Stimulated activated CD4-positive, alpha-beta T cell treated with anti-CD3 and anti-CD28 coated beads, Interleukin-4, amount 100 ng/mL, for 24 hours (primary cell): ENCODE measurements around the gene CMTM1.

Source experiments
- DNase-seq: peaks from one replicate; pipeline ENCODE4 v3.0.0-alpha.2; 2020

The CMTM1 gene

DNA sequence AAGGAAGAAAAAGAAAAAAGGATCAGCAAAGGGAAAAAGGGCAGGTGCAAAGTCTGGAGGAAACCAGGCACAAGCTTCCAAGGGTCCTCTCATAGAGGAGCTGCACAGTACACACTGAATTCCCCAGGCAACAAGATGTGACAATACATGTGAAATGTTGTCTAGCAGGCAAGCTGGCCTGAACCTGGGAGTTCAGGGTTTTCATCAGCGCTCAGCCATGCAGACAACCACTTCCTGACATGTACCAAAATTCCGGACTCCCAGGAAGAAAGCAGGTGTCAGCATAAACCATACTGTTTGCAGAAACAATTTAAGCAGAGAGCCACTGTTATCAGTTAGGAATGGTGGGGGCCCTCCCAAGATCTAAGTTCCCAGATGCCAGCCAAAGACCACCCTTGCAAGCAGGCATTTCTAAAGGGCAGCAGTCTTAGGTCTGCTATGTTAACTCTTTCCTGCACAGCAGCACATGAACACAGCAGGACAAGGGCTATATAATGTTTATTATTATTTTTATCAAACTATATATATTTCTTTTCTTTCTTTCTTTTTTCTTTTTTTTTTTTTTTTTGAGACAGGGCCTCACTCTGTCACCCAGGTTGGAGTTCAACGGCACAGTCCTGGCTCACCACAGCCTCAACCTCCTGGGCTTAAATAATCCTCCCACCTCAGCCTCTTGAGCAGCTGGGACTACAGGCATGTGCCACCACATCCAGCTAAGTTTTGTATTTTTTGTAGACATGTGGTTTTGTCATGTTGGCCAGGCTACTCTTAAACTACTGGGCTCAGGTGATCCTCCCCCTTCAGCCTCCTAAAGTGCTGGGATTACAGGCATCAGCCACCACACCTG is 26.4 kb upstream of the CMTM1 start:
- no peak for DNase-seq

DNA sequence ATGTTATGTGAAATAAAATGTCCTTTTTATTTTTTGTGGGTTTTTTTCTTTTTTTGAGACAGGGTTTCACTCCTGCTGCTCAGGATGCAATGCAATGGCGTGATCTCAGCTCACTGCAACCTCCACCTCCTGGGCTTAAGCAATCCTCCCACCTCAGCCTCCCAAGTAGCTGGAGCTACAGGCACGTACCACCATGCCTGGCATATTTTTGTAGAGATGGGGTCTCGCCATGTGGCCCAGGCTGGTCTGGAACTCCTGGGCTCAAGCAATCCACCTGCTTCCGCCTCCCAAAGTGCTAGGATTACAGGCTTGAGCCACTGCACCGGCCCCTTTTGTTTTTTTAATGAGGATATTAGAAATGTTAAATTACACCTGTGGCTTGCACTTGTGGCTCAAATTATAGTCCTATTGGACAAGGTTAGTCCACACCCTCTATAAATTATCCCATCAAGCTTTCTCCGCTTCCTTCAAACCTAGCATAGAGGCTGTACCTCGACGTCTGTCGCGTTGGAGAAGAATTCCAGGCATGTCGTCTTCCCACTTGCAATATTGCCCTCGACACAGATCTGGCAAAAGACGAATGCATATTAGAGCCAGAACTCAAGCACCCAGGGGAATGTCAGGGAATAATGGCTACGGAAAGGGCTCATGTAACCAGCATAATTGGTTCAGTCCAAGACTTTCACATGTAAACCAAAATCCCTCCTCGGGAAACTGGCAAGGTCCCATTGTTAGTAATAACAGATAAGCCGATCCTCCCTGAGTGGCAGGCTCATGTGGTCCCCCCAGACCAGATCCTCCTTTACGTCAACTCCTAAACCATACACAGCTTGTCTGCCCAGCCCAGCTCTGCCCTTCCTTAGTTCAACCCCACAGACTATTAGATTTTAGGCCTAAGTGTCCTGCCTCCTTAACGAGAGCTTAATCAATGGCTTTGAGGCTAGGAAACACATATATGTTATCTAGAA is 24.6 kb upstream of the CMTM1 start:
- DNase-seq: no peak

DNA sequence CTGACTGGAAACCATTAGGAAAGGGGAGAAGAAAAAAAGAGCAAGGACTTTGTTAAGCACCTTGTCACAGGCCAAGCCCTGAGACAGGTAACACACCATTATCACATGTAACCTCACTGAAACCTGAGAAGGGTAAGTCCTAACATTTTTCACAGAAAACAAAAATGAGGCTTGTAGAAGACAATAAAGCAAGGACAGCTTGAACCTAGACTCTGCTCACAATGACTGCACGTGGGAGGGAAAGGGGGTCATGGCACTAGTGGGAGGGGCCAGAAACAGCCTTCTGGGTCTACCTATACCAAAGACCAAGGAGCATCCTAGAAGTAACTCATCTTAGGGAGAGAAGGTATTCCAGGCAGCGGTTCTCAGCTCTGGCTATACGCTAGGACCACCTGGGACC is 23.8 kb upstream of the CMTM1 start:
- no peak for DNase-seq

DNA sequence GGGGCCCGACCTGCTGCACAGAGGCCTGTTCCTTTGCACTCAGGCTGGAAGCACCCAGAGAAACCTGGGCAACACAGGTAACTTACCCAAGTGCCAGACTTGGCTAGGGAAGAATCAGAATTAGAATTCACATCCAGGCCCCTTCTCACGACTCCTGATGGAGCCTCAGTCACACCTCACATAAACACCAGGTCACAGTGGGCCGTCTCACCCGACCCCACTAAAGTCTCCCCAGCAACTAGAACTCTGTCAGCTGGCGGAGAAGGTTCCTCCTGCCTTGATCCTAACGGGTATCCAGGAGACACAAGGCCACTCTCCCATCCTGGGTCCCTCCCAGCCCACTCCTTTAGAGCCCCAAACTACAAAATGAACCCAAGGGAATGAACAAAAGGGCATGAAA is 22.7 kb upstream of the CMTM1 start:
- DNase-seq: no peak

DNA sequence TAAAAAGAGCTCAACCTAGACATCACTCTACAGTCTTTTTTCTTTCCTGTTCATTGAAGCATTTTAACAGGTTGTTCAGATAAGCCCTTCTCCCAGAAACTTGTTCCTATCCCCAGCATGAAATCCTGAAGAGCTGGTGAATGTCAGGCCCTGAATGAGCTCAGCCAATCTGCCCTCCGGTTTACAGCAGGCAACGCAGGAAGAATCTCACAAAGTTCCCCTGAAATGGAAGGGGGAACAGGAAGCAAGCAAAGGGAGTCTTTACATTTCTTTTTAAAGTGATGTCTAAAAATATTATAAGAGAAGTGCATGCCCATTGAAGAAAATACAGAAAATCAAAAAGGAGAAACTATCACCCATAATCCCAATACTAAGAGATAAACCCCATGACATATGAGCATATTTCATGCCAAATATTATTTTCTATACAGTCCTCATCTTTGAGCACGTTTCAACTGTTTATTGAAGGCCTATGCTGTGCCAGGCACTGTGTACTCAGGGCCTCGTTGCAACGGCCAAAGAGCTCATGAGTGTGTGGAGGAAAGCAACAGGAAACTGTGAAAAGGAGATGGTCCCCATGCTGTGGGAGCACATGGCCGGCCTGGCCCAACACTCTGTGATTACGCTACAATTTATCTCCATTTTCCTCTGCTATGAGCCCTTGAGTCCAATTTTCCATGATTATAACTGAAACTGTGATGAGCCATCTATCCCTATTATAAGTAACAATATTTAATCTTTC is 22.1 kb upstream of the CMTM1 start:
- DNase-seq: no peak

DNA sequence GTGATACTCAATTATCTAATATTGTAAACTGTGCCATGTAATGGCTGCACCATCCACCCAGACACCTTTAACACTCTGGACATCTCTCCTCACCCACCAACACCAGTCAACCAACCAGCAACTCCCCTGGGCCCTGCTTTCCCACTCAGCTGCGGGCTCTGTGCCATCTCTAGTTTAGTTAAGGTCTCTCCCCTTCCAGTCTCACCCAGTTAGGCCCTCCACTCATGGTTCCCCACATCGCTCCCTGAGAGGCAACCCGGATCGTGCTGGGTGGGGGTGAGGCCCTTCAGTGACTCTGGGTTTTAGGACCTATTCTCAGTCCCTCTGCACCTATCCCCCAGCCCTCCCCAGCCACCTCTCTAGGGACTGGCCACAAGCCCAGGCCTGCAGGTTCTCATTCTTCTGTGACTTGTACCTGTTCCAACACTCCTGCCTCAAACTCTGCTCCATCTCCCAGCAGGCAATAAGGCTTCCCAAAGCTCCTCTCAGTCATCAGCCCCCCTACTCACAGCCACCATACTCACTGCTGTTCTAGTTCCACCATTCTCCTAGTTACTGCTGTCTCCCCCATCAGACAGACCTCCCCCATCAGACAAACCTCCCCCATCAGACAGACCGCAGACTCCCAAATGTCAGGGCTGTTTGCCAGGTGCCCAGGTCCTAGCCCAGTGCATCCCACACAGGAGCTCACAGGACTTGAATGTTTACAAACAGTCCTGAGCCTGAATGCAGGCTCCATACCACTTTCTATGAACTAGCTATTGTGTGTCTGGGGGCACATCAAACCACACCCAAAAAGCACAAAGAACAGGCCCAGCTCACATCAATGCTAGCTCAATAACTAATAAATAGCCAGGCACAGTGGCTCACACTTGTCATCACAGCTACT is 18.9 kb upstream of the CMTM1 start:
- DNase-seq: no peak

DNA sequence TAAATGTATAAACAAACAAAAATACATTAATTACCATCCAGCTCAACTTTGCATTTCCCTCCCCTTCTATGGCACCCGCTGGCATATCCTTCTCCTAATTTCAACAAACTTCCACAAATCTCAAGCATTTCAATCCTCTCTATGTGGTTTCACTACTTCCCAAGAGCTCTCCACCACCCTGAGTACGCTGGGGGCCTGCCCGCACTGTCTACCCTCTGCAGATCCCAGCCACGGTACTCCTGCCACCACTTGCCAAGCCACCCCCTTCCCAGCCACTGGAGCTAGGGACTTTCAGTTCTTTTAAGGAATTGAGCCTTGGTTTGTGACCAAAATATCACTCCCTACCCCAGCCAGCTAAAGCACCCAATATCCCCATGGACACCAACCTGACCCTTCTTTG is 18.2 kb upstream of the CMTM1 start:
- no peak for DNase-seq

DNA sequence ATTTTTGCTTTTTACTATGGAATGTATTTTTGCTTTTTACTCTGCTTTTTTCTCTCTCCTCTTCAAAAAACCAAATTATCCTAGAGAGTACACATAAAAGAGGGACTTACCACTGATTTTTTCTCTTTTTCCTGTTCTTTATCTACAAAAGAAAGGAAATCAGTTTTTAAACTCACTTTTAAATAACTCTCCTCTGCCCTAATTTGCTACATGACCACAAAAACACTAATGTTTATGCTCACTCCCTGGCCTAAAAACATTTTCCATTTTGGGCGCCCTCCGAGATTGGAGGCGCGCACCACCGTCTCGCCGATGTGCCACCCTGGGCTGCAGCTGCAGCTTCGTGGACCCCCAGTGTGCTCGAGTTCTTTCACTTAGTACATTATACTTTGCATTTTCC is 17.4 kb upstream of the CMTM1 start:
- no peak for DNase-seq

DNA sequence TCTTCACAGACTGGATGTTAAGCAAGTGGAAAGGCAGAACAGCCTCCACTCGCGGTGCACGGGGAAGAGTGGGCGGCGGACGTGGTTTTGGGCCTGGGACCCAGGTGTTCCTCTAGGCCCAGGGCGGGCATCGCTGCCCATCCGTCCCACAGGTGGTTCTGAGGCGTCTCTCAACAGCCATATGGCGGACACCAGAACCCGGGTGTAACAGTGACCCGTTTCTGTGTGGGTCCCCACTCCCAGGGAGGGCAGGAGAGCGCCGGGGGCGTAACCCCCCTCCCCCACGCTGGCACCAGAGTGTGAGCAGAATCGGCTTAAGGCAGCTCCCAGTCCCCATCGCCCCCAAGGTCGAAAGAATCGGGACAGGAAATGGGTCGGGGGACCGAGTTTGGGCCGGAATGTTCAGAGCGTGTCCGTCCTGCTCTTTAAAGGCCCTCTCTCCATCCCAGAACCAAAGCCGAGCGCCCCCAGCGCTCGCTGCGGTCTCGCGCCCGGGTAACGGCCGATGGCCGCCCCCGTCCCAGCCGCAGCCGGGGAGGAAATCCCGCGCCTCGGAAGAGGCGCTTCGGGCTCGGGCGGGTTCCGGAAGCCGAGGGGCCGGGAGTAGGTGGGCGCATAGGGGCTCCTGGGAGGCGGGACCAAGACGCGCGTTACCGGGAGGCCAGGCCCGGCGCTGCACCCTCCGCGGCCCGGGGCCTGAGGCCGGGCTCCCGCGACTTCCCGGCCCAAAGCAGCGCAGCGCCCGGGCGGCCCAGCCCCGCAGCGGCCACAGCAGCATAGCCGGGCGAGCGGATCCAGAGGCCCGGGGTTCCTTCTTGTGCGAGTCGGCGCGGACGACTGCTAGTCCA is 16.7 kb upstream of the CMTM1 start, which contains the start of gene TK2:
Gene TK2 (minus strand): TSS at position 839 of the 848 bp plus-strand sequence. CDS start 61 bp downstream, at position 778.
- peak; percentile 68 for DNase-seq

DNA sequence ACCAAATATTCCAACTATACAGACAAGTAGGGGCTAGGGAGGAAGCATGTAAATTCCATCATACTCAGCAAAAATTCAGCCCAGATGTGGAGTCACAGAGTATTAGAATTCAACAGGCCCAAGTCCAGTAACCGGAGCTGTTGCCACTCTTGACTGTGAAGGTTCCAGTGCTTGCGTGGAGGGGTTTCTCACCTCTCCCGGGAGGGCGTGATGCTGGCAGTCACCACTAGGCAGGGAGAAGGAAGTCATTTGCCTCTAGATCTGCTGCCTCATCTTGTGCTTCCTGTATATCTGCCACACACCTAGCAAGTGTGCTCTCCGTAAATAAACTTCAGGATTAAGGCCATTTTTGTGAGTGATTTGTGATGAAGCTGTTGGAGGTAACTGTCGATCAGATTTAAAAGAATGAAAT is 14.9 kb upstream of the CMTM1 start:
- peak; percentile 60 for DNase-seq

DNA sequence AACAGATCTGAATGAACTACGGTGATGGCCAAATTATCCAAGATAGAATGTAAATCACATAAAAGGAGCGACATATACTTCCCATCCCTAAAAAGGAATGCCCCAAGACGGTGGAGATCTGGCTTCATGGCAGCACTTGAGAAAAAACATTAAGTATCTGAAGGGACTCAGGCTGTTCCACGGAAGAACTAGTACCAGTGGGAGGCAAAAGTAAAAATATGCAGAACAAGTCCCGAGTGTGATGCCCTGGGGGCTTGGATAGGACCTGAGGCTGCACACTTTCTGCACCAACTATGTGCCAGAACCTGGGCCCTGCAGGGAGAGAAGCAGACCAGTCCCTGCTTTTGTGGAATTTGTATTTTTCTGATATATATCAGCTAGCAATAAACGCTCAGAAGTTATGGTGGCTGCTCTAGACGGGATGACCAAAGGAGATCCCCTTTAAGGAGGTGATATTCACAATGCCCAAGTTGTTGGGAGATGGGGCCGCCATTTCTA is 14.4 kb upstream of the CMTM1 start:
- DNase-seq: no peak

DNA sequence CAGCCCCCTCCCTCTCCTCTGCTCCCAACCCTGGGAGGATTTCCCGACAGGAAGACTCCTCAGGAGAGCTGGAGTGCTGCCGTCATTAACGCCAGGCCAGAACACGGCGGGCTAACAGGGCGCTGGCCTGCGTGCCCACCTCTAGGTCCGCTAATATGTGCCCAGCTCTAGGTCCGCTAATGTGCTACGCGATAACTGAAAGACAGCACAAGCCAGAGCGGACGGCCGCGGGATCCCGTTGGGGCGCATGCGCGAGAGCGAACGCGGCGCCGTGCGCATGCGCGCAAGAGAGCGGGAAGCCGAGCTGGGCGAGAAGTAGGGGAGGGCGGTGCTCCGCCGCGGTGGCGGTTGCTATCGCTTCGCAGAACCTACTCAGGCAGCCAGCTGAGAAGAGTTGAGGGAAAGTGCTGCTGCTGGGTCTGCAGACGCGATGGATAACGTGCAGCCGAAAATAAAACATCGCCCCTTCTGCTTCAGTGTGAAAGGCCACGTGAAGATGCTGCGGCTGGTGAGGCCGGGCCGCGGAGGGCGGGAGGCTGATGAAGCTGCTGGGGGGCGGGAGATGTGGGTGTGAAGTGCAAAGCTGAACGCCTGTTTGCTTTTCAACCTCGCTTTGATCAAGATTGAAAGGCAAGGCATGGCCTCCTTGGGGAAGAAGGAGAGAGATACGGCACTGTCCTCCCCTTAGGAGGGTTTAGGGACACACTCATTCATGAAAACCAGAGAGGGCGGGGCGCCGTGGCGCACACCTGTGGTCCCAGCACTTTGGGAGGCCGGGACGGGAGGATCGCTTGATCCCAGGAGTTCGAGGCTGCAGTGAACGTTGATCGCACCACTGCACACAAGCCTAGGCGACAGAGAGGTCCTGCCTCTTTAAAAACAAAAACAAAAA is 13.7 kb upstream of the CMTM1 start, which contains the start of gene CKLF:
Gene CKLF (plus strand): TSS at position 291 of the 892 bp plus-strand sequence. CDS start 140 bp downstream, at position 431.
- DNase-seq: peak; percentile 89

DNA sequence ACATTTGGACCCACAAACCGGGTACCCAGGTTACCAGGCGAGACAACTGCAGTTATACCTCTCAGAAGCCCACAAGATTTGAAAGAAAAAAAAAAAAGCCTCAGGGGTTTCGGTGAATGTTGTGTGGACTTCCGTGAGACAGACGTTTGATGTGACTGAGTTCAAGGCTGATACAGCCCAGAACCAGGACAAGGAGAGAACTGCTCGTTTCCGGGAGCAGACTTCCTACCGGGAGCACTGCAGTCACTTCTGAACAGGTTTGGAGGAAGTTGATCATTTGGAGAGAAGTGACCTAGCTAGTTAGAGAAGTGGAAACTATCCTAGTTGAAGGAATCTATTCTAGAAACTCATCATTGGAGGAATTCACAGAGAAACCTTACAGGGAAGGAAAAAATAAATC is 13.0 kb upstream of the CMTM1 start:
- DNase-seq: no peak

DNA sequence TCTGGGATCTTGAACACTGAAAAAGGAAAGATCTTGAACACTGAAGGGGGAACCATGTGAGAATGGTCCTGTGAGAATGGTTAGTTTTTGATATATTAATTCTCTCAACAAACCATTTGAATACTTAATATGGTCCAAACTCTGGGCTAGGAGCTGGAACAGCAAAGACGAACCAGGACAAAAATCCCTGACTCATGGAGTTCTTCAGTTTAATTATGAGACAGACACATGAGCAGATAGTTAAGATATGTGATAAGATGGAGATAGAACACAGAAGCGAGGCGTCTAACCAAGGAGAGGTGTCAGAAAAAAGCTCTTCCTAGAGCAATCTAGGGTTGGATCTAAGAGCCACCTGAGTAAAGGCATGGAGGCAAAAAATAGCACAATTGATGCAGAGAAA is 12.2 kb upstream of the CMTM1 start:
- no peak for DNase-seq

DNA sequence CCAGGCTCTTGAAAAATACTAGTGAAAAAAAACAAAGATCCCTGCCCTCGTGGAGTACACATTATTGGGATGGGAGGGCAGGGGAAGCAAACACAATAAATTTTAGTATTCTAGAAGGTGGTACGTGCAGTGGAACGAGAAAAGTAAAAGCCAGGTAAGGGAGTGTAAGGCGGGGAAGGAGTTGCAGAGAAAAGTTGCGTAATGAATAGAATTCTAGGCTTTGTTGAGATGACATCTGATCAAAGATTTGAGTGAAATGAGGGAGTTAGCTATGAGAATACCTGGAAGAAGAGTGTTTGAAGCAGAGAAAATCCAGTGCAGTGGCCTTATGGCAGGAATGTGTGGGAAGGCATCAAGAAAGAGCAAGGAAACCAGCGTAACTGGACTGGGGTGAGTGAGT is 11.7 kb upstream of the CMTM1 start:
- DNase-seq: no peak

DNA sequence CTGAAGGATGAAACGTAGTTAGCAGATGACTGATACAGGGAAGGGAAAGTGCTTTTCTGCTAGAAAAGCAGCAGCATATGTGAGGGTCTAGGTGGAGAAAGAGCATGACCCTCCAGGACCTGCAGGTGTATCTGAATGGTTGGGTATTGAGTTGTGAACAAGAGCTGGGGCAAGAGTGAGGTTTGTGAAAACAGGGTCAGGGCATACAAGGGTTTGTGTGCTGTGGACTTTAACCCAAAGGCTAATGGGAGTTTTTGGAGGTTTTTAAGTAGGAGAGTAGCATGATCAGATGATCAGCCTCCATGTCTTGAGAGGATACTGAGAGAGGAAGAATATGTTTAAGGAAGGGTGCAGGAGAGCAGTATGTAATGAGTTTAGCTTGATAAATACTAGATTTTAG is 6.1 kb upstream of the CMTM1 start:
- no peak for DNase-seq

DNA sequence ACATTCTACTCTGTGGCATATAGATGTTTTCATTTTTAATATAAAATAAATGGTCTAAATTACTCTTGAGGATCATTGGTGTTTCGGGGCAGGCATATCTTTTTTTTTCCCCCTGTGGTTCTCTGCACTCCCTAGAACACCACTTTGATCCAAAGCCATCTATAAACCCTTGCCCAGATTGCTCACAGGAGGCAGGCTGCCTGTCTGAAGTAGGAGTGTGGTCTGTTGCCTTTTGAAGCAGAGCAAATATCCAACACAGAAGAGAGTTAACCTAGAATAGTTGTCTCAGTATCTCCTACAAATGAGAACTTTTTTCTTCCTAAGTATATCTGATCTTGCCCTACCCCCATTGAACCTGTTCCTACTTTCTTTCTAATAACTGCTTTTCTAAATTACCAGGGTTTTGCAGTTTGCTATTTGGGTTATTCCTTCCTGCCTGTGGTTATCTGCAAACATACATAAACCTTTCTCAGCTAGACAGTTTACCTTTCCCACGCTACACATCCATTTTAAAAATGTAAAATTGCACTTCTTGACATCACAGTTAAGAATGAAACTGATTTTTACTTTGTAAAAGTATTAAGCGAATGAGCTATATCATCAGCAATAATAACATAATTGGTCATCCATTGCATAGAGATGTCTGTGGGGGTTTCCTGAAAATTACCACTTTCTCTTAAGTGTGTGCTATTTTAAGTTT is 4.7 kb upstream of the CMTM1 start:
- DNase-seq: no peak

DNA sequence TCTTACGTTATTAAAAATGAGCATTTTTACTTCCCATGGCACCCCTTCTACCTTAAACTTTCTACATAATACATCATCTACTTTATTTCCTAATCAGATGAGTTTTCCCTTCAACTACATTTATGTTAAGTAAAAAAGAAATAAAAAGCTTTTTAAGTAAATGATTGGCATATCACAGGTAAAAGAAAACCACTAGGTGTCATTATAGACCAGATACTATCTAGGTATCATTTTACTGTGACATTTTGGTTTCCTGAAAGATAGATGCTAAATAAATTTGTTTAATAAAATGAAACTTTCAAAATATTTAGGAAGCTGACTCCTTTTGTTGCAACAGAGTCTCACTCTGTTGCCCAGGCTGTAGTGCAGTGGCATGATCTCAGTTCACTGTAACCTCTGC is 3.8 kb upstream of the CMTM1 start:
- DNase-seq: no peak

DNA sequence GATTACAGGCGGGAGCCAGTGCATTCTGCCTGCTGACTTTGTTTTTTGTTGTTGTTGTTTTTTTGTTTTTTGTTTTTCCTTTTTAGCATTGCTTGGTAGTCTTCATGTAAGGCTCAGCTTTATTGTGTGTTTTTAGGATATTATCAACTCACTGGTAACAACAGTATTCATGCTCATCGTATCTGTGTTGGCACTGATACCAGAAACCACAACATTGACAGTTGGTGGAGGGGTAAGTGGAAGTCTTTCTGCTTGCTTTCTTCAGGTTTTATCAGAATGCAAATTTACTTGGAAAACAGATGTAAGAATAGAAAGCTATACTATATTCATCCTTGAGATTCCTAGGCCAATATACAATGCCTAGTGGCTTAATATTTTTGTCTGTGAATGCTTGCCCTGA is 3.3 kb upstream of the CMTM1 start:
- no peak for DNase-seq
